H7 (cell line): ENCODE data around the gene NT5C3B. TPM values are rescaled to one million over a fixed set of nuclear protein-coding genes. Genes with fewer than 3 reads are reported as not detected.

Source experiments
- DNase-seq: peaks from one replicate; pipeline ENCODE4 v3.0.0; 2012
- H3K27me3 ChIP-seq: 2 replicates; pipeline ENCODE4 v1.6.0; 2011; ENCODE audit warnings: mild to moderate bottlenecking, low read length; ENCODE audit not compliant: control insufficient read depth, insufficient read depth
- H3K36me3 ChIP-seq: replicated peaks from 2 replicates; pipeline ENCODE4 v1.5.1; 2011; ENCODE audit warnings: low read length; ENCODE audit not compliant: control insufficient read depth, insufficient read depth
- H3K4me3 ChIP-seq: 2 replicates; pipeline ENCODE4 v1.5.1; 2011; ENCODE audit warnings: low read depth, mild to moderate bottlenecking, control low read depth, low read length, moderate library complexity; ENCODE audit not compliant: insufficient read depth
- total RNA-seq: library from RNA; depleted of rRNA; stranded (reverse); fragments of >200 nt; shearing (Covaris generic); gene quantifications from 2 replicates; pipeline ENCODE4 v1.2.3, GENCODE V29; 2014

The NT5C3B gene
- total RNA-seq, 1 experiment from 2014 or later, result 77.1 TPM

GRCh38 chr17:41810659-41811548 is 25.1 kb downstream of the NT5C3B start:
- peak; percentile 87 for DNase-seq
- peaks cover 2% of the 10 kb centered on the region for H3K36me3 ChIP-seq
- H3K27me3 ChIP-seq, result peaks cover 10% of the 10 kb centered on the region
- peak overlapping the region; percentile 82 for H3K4me3 ChIP-seq

GRCh38 chr17:41806685-41807445 is 29.2 kb downstream of the NT5C3B start:
- DNase-seq, result no peak
- Histone ChIP-seq H3K27me3 (peaks cover 10% of the 10 kb centered on the region), H3K36me3 (peaks cover 2% of the 10 kb centered on the region), H3K4me3 (no peak overlapping the region)

- Histone ChIP-seq H3K36me3 (peaks cover 2% of the 10 kb centered on the region), H3K4me3 (no peak overlapping the region)
These were observed 32.7 kb downstream of the NT5C3B start for GRCh38 chr17:41803049-41804020.

GRCh38 chr17:41801374-41802271 is 34.4 kb downstream of the NT5C3B start:
- Histone ChIP-seq H3K36me3 (no peaks in the 10 kb centered on the region), H3K27me3 (no peaks in the 10 kb centered on the region), H3K4me3 (no peak overlapping the region)
- DNase-seq, result peak; percentile 93

More at GRCh38 chr17:41803049-41804020, 32.7 kb downstream of the NT5C3B start:
- no peaks in the 10 kb centered on the region for H3K27me3 ChIP-seq
- peak; percentile 28 for DNase-seq

GRCh38 chr17:41800601-41801373 is 35.2 kb downstream of the NT5C3B start:
- DNase-seq, result peak; percentile 94
- H3K27me3 ChIP-seq, result no peaks in the 10 kb centered on the region
- no peaks in the 10 kb centered on the region for H3K36me3 ChIP-seq
- H3K4me3 ChIP-seq, result 0 out of 2 replicates have a peak overlapping the region, but pooled peaks have one; percentile 2

- Histone ChIP-seq H3K27me3 (no peaks in the 10 kb centered on the region), H3K4me3 (no peak overlapping the region), H3K36me3 (no peaks in the 10 kb centered on the region)
- peak; percentile 49 for DNase-seq
These were observed 36.7 kb downstream of the NT5C3B start for GRCh38 chr17:41799366-41799765.

- DNase-seq, result no peak
- H3K4me3 ChIP-seq, result no peak overlapping the region
- peaks cover 4% of the 10 kb centered on the region; the same call in 1 of the 2 replicates for H3K27me3 ChIP-seq
- H3K36me3 ChIP-seq, result no peaks in the 10 kb centered on the region
These were observed 38.7 kb downstream of the NT5C3B start for GRCh38 chr17:41797377-41797776.

- DNase-seq, result no peak
- no peaks in the 10 kb centered on the region for H3K36me3 ChIP-seq
- no peak overlapping the region for H3K4me3 ChIP-seq
- H3K27me3 ChIP-seq, result peaks cover 4% of the 10 kb centered on the region; the same call in 1 of the 2 replicates
These were observed 39.7 kb downstream of the NT5C3B start for GRCh38 chr17:41796121-41796895.

GRCh38 chr17:41794540-41794975 is 41.5 kb downstream of the NT5C3B start:
- Histone ChIP-seq H3K36me3 (no peaks in the 10 kb centered on the region), H3K27me3 (peaks cover 4% of the 10 kb centered on the region), H3K4me3 (no peak overlapping the region)
- peak; percentile 28 for DNase-seq

GRCh38 chr17:41793784-41794539 is 42.1 kb downstream of the NT5C3B start:
- peak; percentile 82 for DNase-seq
- no peak overlapping the region; the same call in 1 of the 2 replicates for H3K4me3 ChIP-seq
- H3K27me3 ChIP-seq, result peaks cover 4% of the 10 kb centered on the region
- H3K36me3 ChIP-seq, result no peaks in the 10 kb centered on the region

- H3K27me3 ChIP-seq, result peaks cover 4% of the 10 kb centered on the region
- H3K4me3 ChIP-seq, result peak overlapping the region; percentile 15; the same call in 1 of the 2 replicates
- peak; percentile 61 for DNase-seq
- H3K36me3 ChIP-seq, result no peaks in the 10 kb centered on the region
These were observed 42.9 kb downstream of the NT5C3B start for GRCh38 chr17:41792845-41793783.
